ENCODE measurements around the gene RRM2.

RRM2 gene

GRCh38 chr2:10159086-10159485 is 36.5 kb downstream of the RRM2 start:
- TF ChIP-seq, protein P1, sequence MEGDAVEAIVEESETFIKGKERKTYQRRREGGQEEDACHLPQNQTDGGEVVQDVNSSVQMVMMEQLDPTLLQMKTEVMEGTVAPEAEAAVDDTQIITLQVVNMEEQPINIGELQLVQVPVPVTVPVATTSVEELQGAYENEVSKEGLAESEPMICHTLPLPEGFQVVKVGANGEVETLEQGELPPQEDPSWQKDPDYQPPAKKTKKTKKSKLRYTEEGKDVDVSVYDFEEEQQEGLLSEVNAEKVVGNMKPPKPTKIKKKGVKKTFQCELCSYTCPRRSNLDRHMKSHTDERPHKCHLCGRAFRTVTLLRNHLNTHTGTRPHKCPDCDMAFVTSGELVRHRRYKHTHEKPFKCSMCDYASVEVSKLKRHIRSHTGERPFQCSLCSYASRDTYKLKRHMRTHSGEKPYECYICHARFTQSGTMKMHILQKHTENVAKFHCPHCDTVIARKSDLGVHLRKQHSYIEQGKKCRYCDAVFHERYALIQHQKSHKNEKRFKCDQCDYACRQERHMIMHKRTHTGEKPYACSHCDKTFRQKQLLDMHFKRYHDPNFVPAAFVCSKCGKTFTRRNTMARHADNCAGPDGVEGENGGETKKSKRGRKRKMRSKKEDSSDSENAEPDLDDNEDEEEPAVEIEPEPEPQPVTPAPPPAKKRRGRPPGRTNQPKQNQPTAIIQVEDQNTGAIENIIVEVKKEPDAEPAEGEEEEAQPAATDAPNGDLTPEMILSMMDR (conservative IDR thresholded peaks at IDR 0.05; ENCODE audit: low read depth, low read length) = no peak
- Histone ChIP-seq H3K27ac (no peak overlapping the region), H3K79me2 (ENCODE audit: insufficient read depth, low read depth) (no peaks in the 10 kb centered on the region), H3K9ac (no peak overlapping the region), H3K4me1 (ENCODE audit: low read depth, poor library complexity, severe bottlenecking) (no peaks in the 10 kb centered on the region), H3K4me3 (IDR thresholded peaks at IDR 0.05; ENCODE audit: insufficient read depth, low read depth, low read length) (no peak overlapping the region), H3K27me3 (ENCODE audit: insufficient read depth, low read depth) (no peaks in the 10 kb centered on the region), H3K4me2 (no peak overlapping the region), H2AFZ (ENCODE audit: low read depth) (no peak overlapping the region), H3K36me3 (ENCODE audit: insufficient read depth) (no peaks in the 10 kb centered on the region), H4K20me1 (ENCODE audit: insufficient read depth) (no peaks in the 10 kb centered on the region)

GRCh38 chr2:10159581-10160131 is 37.1 kb downstream of the RRM2 start:
- no peaks in the 10 kb centered on the region for H3K27me3 ChIP-seq (ENCODE audit: insufficient read depth, low read depth)
- H4K20me1 ChIP-seq (ENCODE audit: insufficient read depth) = no peaks in the 10 kb centered on the region
- no peak overlapping the region for H3K4me2 ChIP-seq
- no peak overlapping the region for H3K4me3 ChIP-seq (IDR thresholded peaks at IDR 0.05; ENCODE audit: insufficient read depth, low read depth, low read length)
- no peak overlapping the region for H3K9ac ChIP-seq
- no peaks in the 10 kb centered on the region for H3K4me1 ChIP-seq (ENCODE audit: low read depth, poor library complexity, severe bottlenecking)
- H2AFZ ChIP-seq (ENCODE audit: low read depth) = no peak overlapping the region
- no peaks in the 10 kb centered on the region for H3K79me2 ChIP-seq (ENCODE audit: insufficient read depth, low read depth)
- no peaks in the 10 kb centered on the region for H3K36me3 ChIP-seq (ENCODE audit: insufficient read depth)
- H3K27ac ChIP-seq = no peak overlapping the region
- TF ChIP-seq, protein P1 (conservative IDR thresholded peaks at IDR 0.05; ENCODE audit: low read depth, low read length) = no peak

- H3K4me1 ChIP-seq (ENCODE audit: low read depth, poor library complexity, severe bottlenecking) = no peaks in the 10 kb centered on the region
- no peak overlapping the region for H3K27ac ChIP-seq
- no peak overlapping the region for H3K4me3 ChIP-seq (IDR thresholded peaks at IDR 0.05; ENCODE audit: insufficient read depth, low read depth, low read length)
- no peak overlapping the region for H3K4me2 ChIP-seq
- H3K9ac ChIP-seq = no peak overlapping the region
- TF ChIP-seq, protein P1 (conservative IDR thresholded peaks at IDR 0.05; ENCODE audit: low read depth, low read length) = no peak
- no peaks in the 10 kb centered on the region for H4K20me1 ChIP-seq (ENCODE audit: insufficient read depth)
- no peak overlapping the region for H2AFZ ChIP-seq (ENCODE audit: low read depth)
- no peaks in the 10 kb centered on the region for H3K79me2 ChIP-seq (ENCODE audit: insufficient read depth, low read depth)
- no peaks in the 10 kb centered on the region for H3K36me3 ChIP-seq (ENCODE audit: insufficient read depth)
- no peaks in the 10 kb centered on the region for H3K27me3 ChIP-seq (ENCODE audit: insufficient read depth, low read depth)
These were observed 37.8 kb downstream of the RRM2 start for GRCh38 chr2:10160203-10160955.

GRCh38 chr2:10161206-10161931 is 38.8 kb downstream of the RRM2 start:
- TF ChIP-seq, protein P1 (conservative IDR thresholded peaks at IDR 0.05; ENCODE audit: low read depth, low read length) = no peak
- Histone ChIP-seq H3K36me3 (ENCODE audit: insufficient read depth) (no peaks in the 10 kb centered on the region), H3K27me3 (ENCODE audit: insufficient read depth, low read depth) (no peaks in the 10 kb centered on the region), H2AFZ (ENCODE audit: low read depth) (no peak overlapping the region), H3K4me2 (no peak overlapping the region), H3K79me2 (ENCODE audit: insufficient read depth, low read depth) (no peaks in the 10 kb centered on the region), H3K4me1 (ENCODE audit: low read depth, poor library complexity, severe bottlenecking) (no peaks in the 10 kb centered on the region), H3K9ac (no peak overlapping the region), H3K27ac (no peak overlapping the region), H3K4me3 (IDR thresholded peaks at IDR 0.05; ENCODE audit: insufficient read depth, low read depth, low read length) (no peak overlapping the region), H4K20me1 (ENCODE audit: insufficient read depth) (no peaks in the 10 kb centered on the region)

Measured in KMS-11 (cell line).